ENCODE results near the gene OSBPL10.

- no peak for TF ChIP-seq CTCF (IDR thresholded peaks at IDR 0.05)
- no peak for TF ChIP-seq EP300 (IDR thresholded peaks at IDR 0.05)
- TF ChIP-seq POLR2A (IDR thresholded peaks at IDR 0.05) = no peak
Observed at GRCh38 chr3:31829010-31829409, 152.1 kb downstream of the OSBPL10 start.
